H4 (cell line): Measurements from ENCODE around the gene LRCH3. TPM values are rescaled to one million over a fixed set of nuclear protein-coding genes. Genes with fewer than 3 reads are reported as not detected.

Experiments
- DNase-seq: peaks from one replicate; pipeline ENCODE4 v3.0.0-alpha.2; 2015; ENCODE audit warnings: low spot score
- total RNA-seq: library from RNA; depleted of rRNA; stranded (reverse); fragments of >200 nt; shearing (Covaris generic); gene quantifications from 2 replicates; pipeline ENCODE4 v1.2.3, GENCODE V29; 2014

LRCH3 gene
- total RNA-seq, 1 experiment from 2014 or later = 21.9 TPM

GRCh38 chr3:197833930-197834715 lies 43.1 kb downstream of the LRCH3 start:
- DNase-seq = no peak

GRCh38 chr3:197835509-197835908 lies 44.5 kb downstream of the LRCH3 start:
- no peak for DNase-seq

DNA sequence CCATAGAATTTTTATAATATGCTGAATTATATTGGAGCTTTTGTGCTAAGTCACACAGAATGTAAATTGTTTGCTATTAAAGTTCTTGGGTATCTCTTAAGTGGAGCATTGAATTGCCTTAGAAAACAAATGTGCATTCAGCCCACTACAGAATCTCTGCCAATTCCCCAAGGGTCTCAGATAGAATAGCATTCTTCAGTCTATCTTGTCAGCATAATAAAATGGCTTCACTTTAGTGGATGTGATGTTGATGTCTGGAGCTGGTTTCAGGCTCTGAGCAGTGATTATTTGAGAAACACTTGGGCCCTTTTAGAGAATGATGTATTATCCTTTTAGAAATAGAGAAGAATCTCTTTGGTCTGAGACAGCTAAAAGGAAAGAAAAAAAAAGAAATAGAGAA lies 45.2 kb downstream of the LRCH3 start:
- DNase-seq = no peak

DNA sequence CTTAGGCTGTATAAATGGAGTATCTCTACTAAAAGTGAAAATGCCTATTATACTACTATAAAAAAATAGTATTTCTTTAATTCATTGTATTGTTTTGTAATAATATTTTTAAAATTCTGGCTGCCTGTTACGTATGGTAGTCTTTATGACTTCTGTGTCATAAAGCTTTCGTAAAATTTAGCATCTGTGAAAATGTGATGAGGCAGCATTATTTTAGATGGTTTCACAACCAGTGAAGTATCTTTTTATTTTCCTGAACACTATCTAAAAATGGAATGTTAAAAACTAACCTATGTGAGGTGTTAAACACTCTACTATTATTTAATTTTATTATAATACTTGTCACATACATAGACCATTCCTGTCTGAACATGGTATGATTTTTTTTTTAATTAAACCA lies 46.2 kb downstream of the LRCH3 start:
- no peak for DNase-seq

GRCh38 chr3:197841789-197842188 lies 50.7 kb downstream of the LRCH3 start:
- no peak for DNase-seq

DNA sequence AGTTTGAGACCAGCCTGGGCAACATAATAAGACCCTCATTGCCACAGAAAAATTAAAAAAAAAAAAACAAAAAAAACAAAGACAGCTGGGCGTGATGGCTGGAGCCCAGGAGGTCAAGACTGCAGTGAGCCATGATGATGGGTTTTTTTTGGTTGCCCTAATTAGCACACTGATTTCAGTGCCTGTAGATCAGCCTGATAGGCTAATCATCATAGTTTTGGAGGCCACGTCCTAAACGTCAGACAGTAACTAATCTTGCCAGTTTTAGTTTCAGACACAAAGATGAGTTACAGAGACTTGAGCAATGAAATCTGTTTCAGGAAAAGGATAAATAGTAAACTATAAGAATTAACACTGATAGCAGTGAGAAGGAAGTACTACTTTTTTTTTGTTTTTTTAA lies 55.4 kb downstream of the LRCH3 start:
- DNase-seq = no peak

- no peak for DNase-seq
These were observed 56.9 kb downstream of the LRCH3 start for GRCh38 chr3:197847866-197848401.

DNA sequence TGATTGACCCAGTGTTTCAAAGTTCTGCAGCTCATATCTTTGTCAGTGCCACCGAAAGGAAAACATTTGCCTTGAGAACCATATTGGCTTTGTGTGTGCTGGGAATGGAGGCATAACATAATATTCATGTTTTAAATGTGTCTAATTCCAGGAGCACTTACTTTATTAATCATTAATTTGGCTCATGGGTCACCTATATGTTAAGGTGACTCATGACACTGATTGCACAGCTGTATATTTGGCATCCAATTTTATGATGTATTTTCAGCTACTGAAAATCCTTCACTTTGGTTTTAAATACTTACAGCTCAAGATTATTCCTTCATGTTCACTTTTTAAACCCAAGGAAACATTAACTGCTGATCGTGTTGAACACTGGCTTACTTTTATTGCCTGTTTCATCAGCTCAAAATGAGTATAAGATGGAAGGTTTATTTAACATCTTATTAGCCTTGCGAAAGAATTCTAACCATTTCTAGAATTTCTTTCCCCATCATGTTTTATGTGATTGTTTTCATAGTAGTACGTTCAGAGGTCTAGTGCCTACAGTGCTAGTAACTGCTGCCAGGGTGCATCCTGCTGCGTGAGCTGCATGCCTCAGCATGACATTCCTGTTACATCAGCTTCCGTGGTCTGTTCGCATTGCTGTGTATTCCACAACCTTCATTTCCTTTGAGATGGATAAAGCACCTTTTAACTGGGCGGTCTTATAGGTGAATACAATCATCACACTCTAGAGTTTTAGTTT lies 63.7 kb downstream of the LRCH3 start:
- peak; percentile 93 for DNase-seq

- DNase-seq = no peak
These were observed 64.5 kb downstream of the LRCH3 start for GRCh38 chr3:197855571-197855970.

DNA sequence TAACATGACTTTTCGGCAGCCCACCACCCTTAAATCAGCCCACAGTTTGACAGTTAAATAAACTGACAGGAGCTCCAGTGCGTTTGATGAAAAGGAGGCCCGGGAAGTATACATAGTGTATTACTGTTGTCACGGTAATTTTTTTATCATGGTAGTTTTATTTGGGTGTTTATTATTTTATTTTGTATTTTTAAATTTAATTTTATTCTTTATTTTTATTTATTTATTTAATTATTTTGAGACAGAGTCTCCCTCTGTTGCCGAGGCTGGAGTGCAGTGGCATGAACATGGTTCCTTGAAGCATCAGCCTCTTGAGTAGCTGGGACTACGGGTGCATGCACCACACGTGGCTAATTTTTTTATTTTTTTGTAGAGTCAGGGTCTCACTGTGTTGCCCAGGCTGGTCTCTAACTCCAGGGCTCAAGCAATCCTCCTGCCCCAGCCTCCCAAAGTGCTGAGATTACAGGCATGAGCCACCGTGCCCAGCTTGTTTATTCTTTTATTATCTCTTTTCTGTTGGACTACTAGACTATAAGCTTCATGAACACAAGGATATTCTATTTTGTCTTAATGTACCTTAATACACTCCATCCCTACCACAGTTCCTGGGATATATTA lies 65.3 kb downstream of the LRCH3 start:
- no peak for DNase-seq

GRCh38 chr3:197858133-197858532 lies 67.1 kb downstream of the LRCH3 start:
- no peak for DNase-seq

- no peak for DNase-seq
These were observed 67.5 kb downstream of the LRCH3 start for GRCh38 chr3:197858598-197858997.

DNA sequence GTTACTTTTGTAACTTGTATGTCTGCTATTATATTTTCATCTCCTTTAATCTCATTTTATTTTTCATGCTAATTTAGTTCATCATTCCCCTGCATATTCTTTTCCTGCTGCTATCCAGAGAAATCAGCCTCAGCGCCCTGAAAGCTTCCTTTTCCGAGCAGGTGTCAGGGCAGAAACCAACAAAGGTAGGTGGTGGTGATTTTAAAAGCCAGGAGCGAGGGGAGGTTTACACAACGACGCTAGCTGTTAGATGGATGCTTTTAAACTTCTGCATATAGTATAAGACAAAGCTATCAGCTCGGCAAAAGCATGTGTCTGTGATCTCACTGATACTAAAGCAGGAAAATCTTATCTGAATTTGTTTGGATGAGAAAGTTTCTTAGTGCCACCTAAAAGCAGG lies 75.0 kb downstream of the LRCH3 start:
- DNase-seq = no peak

GRCh38 chr3:197873329-197873728 lies 82.3 kb downstream of the LRCH3 start:
- DNase-seq = no peak

DNA sequence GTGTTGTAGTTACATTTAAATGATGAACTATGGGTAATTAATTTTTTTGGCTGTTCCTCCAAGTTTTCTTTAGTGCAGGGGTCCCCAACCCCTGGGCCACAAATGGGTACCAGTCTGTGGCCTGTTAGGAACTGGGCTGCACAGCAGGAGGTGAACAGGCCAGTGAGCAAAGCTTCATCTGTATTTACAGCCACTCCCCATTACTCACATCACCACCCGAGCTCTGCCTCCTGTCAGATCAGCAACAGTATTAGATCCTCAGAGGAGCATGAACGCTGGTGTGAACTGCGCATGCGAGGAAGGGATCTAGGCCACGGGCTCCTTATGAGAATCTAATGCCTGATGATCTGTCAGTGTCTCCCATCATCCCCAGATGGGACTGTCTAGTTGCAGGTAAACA lies 83.0 kb downstream of the LRCH3 start:
- DNase-seq = no peak

DNA sequence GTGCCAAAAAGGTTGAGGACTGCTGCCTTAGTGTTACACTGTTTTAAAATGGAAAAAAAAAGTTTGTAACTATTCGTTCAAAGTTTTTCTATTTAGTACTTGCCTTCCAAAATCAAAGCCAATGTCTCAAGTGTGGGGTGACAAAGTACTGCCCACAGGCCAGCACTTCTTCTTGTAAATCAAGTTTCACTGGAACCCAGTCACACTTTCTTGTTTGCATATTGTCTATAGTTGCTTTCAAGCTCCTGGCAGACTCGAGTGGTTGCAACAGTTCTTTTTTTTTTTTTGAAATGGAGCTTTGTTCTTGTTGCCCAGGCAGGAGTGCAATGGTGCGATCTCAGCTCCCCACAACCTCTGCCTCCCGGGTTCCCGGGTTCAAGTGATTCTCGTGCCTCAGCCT lies 83.6 kb downstream of the LRCH3 start:
- DNase-seq = no peak

DNA sequence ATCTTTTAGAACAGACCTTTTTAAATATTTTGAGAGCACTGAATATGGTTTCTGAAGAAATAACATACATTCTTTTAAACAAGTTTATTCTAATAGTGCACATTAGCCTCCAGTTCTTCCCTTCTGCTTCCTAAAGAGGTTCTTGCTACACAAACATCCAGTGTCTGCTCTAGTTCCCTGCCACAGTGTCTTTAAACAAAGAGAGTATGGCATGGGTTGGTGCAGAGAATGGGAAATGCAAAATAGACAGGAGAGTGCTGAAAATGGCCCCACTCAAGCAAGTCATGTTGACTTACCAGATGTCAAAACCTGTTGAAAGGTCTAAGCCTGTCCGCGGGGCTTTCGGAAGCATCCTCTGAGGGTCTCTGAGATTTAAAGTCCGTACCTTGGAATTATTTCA lies 86.8 kb downstream of the LRCH3 start:
- no peak for DNase-seq

DNA sequence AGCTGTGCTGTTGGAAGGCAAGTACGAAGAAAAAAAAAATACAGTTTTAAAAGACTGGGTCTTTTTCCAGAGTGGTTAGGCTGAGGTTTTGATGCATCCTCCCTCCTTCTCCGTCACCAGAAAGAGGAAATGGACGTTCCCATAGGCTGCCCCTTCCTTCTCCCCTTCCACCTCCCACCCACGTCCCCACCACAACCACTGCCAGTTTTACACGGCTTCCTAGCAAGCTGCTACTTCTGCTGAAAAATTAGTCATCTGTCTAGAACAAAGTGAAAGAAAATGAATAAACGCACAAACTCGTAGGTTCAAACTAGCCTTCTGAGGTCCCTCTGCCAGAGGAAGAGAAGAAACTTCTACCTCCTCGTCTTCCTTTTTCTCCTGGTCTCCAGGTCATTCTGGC lies 87.4 kb downstream of the LRCH3 start:
- no peak for DNase-seq

DNA sequence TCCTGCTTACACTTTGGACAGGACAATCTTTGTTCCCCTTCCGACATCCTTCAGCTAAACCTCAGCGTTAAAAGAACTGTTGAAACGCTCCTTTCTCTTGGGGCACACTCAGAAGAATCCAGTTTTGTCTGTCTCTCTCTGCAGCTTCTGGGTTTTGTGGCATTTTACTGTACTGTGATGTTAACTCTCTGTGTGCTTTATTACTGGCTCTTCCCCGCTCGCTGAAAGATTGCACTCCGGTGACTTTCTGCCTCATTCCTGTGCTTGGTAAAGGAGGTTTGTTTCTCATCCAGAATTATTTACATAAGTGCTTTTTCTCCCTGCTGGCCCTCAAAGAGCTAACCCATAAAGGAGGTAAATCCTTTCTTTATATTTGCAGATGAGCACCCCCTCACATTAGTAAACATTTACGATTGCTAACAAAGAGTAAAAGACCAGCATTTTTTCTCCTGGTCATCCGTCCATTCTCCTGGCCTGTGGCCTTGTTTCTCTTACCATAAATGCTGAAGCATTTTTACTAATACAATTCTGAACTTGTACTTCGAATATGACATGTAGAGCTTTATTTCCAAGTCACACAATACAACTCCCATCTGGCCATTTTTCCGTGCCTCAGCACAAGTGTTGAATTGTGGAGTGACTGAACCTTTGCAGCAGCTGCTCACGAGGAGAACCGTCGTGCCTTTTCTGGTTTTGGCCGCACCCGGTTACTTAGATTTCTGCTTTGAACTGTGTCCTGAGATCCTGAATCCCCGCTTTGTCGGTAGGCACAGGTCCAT lies 89.6 kb downstream of the LRCH3 start:
- DNase-seq = no peak

DNA sequence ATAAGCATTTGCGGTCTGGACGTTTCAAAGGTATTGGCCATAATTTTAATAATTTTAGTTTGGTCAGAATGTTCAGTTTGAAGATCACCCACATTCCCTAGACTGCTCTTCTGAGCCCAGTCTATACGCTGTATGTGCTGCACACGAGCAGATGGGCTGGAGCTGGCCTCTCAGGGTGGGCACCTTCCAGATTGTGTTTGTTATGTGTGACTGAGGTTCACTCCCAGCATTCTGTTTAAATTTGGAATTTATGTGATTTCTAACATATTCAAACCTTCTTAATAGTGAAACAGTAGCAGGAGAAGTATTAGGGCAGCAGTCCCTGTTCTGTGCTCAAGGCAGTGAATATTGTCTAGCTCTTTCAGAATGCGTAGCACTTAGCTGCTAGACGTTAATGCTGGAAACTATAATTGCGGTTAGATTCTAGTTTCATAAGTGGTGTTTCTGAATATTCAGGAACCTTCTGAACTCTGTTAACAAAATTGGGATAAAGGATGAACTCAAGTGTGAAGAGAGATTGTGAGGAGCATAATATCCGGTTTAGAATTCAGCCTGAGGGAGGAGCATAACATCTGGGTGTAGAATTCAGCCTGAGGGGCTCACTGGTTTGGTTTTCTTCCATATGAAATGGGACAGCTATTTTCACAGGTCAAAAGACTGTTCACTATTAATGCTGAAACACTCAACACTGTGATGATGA lies 90.4 kb downstream of the LRCH3 start:
- DNase-seq = no peak

DNA sequence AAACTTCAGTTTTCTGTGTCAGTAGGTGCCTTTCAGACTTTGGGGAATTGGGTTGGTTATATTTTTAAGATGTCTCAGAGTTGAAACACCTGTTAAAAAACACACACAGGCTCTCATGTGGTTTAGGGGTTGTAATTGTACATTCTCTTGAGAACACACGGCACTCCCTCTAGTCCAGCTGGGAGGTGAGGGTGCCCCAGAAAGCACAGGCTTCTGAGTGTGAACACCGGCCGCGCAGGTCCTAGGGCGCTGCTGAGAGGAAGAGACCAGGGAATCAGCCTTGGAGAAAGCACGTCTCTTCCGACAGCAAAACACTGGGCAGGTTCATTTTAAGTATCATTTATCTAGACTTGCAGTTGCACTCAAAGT lies 90.9 kb downstream of the LRCH3 start:
- DNase-seq = no peak
